ENCODE results near the gene METTL24. TPM values are rescaled to one million over a fixed set of nuclear protein-coding genes. Genes with fewer than 3 reads are reported as not detected.

Gene METTL24
- total and polyA plus RNA-seq, 2 of the 8 experiments (the other 6 are each of a cell fraction or from before 2014, with no cell fraction given) = 0.30 to 0.39 TPM

DNA sequence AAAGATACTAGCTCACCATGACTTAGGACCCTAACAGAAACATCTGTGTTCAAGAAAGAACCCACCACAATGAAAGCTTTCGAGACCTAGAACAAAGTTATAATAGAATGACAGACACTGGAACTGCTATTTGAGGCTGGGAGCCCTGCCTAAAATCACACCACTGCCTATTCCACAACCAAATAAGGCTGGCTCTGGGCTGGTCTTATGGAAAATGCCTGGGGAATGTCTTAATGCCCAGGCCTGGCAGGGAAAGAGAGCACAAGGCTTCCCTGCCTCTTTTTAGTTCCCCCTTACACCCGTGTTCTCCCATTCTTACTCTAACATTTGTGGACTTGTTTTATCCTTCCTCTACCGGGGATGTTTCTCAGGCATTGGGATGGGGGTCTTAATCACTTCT is 5.6 kb upstream of the METTL24 start (continued):
- TF ChIP-seq JUN (IDR thresholded peaks at IDR 0.05; ENCODE audit: low read depth, low read length) (no peak), CHD2 (IDR thresholded peaks at IDR 0.05; ENCODE audit: low read length) (no peak), BACH1 (IDR thresholded peaks at IDR 0.05; ENCODE audit: low read length) (no peak), POLR2AphosphoS5 (IDR thresholded peaks at IDR 0.05; ENCODE audit: low read depth, low read length) (no peak), EP300 (IDR thresholded peaks at IDR 0.05; ENCODE audit: borderline replicate concordance in 1 of 2, low read depth in 2 of 2, low read length in 2 of 2) (no peak)
